MM.1S (cell line): ENCODE results near the gene C19orf85.

Experiments
- EZH2 ChIP-seq: fragments of 300-600 bp; sonication (generic); optimal IDR thresholded peaks from 2 replicates; pipeline ENCODE3; 2017; ENCODE audit warnings: low read depth, mild to moderate bottlenecking, antibody characterized with exemption, low read length, mixed read lengths
- EZH2phosphoT487 ChIP-seq: fragments of 300-600 bp; sonication (generic); IDR thresholded peaks from 2 replicates; pipeline ENCODE4 v1.6.1; 2018; ENCODE audit warnings: antibody characterized with exemption, low read length
- TF ChIP-seq, protein P1 (sequence below): fragments of 300-600 bp; sonication (generic); IDR thresholded peaks from 2 replicates; pipeline ENCODE4 v1.5.1; 2016; ENCODE audit warnings: antibody characterized with exemption, low read length, mixed read lengths

DNA sequence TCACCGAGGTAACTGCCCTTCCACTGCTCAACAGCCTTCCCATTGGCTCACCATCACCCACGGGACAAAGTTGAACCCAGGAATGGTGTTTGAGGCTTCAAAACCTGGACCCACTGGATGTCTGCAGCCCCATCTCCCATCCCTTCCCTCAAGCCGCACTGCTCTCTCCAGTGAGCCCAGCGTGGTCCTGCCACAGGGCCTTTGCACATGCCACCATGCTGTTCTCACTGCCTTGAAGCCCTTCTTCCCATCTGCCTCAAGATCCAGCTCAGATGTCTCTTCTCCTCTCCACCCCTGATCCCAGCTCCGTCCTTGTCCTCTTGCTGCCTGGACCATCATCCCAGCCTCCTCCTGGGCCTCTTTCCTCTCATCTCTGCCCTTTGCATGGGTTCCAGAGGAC lies 25.5 kb downstream of the C19orf85 start:
- TF ChIP-seq, protein P1, sequence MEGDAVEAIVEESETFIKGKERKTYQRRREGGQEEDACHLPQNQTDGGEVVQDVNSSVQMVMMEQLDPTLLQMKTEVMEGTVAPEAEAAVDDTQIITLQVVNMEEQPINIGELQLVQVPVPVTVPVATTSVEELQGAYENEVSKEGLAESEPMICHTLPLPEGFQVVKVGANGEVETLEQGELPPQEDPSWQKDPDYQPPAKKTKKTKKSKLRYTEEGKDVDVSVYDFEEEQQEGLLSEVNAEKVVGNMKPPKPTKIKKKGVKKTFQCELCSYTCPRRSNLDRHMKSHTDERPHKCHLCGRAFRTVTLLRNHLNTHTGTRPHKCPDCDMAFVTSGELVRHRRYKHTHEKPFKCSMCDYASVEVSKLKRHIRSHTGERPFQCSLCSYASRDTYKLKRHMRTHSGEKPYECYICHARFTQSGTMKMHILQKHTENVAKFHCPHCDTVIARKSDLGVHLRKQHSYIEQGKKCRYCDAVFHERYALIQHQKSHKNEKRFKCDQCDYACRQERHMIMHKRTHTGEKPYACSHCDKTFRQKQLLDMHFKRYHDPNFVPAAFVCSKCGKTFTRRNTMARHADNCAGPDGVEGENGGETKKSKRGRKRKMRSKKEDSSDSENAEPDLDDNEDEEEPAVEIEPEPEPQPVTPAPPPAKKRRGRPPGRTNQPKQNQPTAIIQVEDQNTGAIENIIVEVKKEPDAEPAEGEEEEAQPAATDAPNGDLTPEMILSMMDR = no peak
- TF ChIP-seq EZH2 (no peak), EZH2phosphoT487 (no peak)
